Measurements from ENCODE around the gene GRIP1.

Gene GRIP1

DNA sequence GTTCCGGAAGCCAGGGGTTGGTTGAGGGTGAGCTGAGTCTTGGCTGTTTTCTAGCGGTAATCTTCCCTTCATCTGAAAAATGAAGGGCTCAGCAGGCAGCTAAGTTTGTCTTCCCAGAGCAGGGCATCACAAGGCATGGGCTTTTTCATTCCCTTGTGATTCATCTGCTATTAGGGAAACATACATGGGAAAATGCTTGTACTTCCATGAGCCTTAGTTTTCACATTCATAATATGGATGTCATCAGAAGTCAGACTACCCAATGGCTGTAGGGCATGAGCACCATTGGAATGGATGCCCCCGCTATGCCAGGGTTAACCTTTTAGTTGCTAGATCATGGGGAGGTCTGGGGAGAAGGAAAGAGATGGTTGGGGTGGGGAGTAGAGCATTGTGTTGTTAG lies 357.9 kb downstream of the GRIP1 start:
- H3K4me3 ChIP-seq (replicated peaks; ENCODE audit: insufficient read depth, low read length): no peak overlapping the region
- no peak for DNase-seq (ENCODE audit: low read depth in 1 of 2, low spot score in 1 of 2)
- TF ChIP-seq GABPA (IDR thresholded peaks at IDR 0.05; ENCODE audit: low read depth): no peak
- no peak for TF ChIP-seq CTCF (IDR thresholded peaks at IDR 0.05; ENCODE audit: insufficient read depth, low read length)
- TF ChIP-seq POLR2AphosphoS5 (IDR thresholded peaks at IDR 0.05; ENCODE audit: low read depth): no peak
- no peak for TF ChIP-seq REST (IDR thresholded peaks at IDR 0.05; ENCODE audit: insufficient replicate concordance, low read depth)
- TF ChIP-seq SPI1 (IDR thresholded peaks at IDR 0.05; ENCODE audit: borderline replicate concordance, low read depth): no peak
- no peak overlapping the region for H3K27ac ChIP-seq (replicated peaks)
- H3K27me3 ChIP-seq (ENCODE audit: insufficient read depth, poor library complexity, severe bottlenecking): no peaks in the 10 kb centered on the region

- no peak for TF ChIP-seq GABPA (IDR thresholded peaks at IDR 0.05; ENCODE audit: low read depth)
- no peak for DNase-seq (ENCODE audit: low read depth in 1 of 2, low spot score in 1 of 2)
- no peak overlapping the region for H3K4me3 ChIP-seq (replicated peaks; ENCODE audit: insufficient read depth, low read length)
- no peak overlapping the region for H3K27ac ChIP-seq (replicated peaks)
- H3K27me3 ChIP-seq (ENCODE audit: insufficient read depth, poor library complexity, severe bottlenecking): no peaks in the 10 kb centered on the region
These were observed 359.5 kb downstream of the GRIP1 start for GRCh38 chr12:66319266-66319954.

DNA sequence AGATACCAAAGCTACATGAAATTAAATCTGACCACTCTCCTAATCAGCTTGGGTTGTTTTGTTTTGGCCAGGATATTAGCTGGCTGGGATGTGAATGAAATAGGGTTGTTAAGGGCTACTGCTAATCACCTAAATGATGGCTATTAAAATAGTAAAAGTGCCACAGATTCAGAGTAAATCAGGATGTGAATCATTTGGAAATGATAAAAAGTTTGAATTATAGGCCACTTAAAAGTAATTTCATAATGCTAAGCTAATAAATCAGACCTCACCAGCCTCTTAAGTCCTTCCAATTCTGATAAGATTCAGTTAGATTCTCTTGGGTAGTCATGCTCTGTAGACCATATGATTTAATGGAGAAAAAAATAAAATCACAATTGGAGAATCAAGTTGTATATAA lies 364.6 kb downstream of the GRIP1 start:
- no peak for DNase-seq (ENCODE audit: low read depth in 1 of 2, low spot score in 1 of 2)
- no peak overlapping the region for H3K4me3 ChIP-seq (replicated peaks; ENCODE audit: insufficient read depth, low read length)
- no peaks in the 10 kb centered on the region for H3K27me3 ChIP-seq (ENCODE audit: insufficient read depth, poor library complexity, severe bottlenecking)
- H3K27ac ChIP-seq (replicated peaks): no peak overlapping the region
- TF ChIP-seq SPI1 (IDR thresholded peaks at IDR 0.05; ENCODE audit: borderline replicate concordance, low read depth) (no peak), REST (IDR thresholded peaks at IDR 0.05; ENCODE audit: insufficient replicate concordance, low read depth) (no peak), GABPA (IDR thresholded peaks at IDR 0.05; ENCODE audit: low read depth) (no peak), CTCF (IDR thresholded peaks at IDR 0.05; ENCODE audit: insufficient read depth, low read length) (no peak), POLR2AphosphoS5 (IDR thresholded peaks at IDR 0.05; ENCODE audit: low read depth) (no peak)

DNA sequence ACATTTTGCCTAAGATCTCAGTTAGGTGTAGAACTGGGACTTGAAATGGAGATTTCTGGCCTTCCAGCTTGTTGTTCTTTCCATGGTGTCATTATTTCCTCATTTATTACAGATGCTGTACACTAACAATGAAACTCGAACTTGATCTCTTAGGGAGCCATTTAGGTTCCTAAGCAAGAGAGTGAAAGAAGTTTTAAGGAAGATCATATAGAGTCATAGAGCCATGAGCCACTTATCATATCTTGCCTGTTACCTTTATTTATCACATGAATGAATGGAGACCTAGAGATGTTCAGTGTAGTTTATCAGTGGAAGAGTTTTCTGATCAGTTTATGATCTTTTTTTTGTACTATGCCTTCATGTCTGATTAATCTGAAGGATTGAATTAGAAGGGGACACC lies 366.7 kb downstream of the GRIP1 start:
- DNase-seq (ENCODE audit: low read depth in 1 of 2, low spot score in 1 of 2): no peak

More for the DNA sequence above, 366.7 kb downstream of the GRIP1 start:
- no peak overlapping the region for H3K4me3 ChIP-seq (replicated peaks; ENCODE audit: insufficient read depth, low read length)
- TF ChIP-seq CTCF (IDR thresholded peaks at IDR 0.05; ENCODE audit: insufficient read depth, low read length): no peak
- no peak for TF ChIP-seq REST (IDR thresholded peaks at IDR 0.05; ENCODE audit: insufficient replicate concordance, low read depth)
- TF ChIP-seq POLR2AphosphoS5 (IDR thresholded peaks at IDR 0.05; ENCODE audit: low read depth): no peak
- TF ChIP-seq SPI1 (IDR thresholded peaks at IDR 0.05; ENCODE audit: borderline replicate concordance, low read depth): no peak
- no peak for TF ChIP-seq GABPA (IDR thresholded peaks at IDR 0.05; ENCODE audit: low read depth)
- H3K27ac ChIP-seq (replicated peaks): no peak overlapping the region
- H3K27me3 ChIP-seq (ENCODE audit: insufficient read depth, poor library complexity, severe bottlenecking): no peaks in the 10 kb centered on the region
